Smooth muscle cell (in vitro differentiated cells): Measurements from ENCODE around the gene KRT74. TPM values are rescaled to one million over a fixed set of nuclear protein-coding genes. Genes with fewer than 3 reads are reported as not detected.

ENCODE experiments used
- DNase-seq: peaks from one replicate; lab custom pipeline; 2025; ENCODE audit not compliant: unreplicated experiment; lab: John Stamatoyannopoulos, UW
- H2AFZ ChIP-seq: fragments of 200-600 bp; sonication (generic); 2 replicates; pipeline ENCODE4 v1.6.0; 2016; ENCODE audit warnings: antibody characterized with exemption, low read depth, mild to moderate bottlenecking
- H3F3A ChIP-seq: fragments of 200-600 bp; sonication (generic); 2 replicates; pipeline ENCODE4 v1.6.0; 2017; ENCODE audit warnings: antibody characterized with exemption, low read depth
- H3K27ac ChIP-seq: fragments of 200-600 bp; sonication (generic); 2 replicates; pipeline ENCODE4 v1.5.1; 2016; ENCODE audit warnings: low read depth, mild to moderate bottlenecking
- H3K27me3 ChIP-seq: fragments of 200-600 bp; sonication (generic); 2 replicates; pipeline ENCODE4 v1.6.1; 2016; ENCODE audit warnings: low read depth, mild to moderate bottlenecking
- H3K36me3 ChIP-seq: fragments of 200-600 bp; sonication (generic); 2 replicates; pipeline ENCODE4 v1.5.1; 2016; ENCODE audit warnings: low read depth
- H3K4me1 ChIP-seq: fragments of 200-600 bp; sonication (generic); 2 replicates; pipeline ENCODE4 v1.5.1; 2016; ENCODE audit warnings: low read depth
- H3K4me2 ChIP-seq: fragments of 200-600 bp; sonication (generic); 2 replicates; pipeline ENCODE4 v1.6.0; 2016; ENCODE audit warnings: mild to moderate bottlenecking
- H3K4me3 ChIP-seq: fragments of 200-600 bp; sonication (generic); 2 replicates; pipeline ENCODE4 v1.5.1; 2016; ENCODE audit warnings: mild to moderate bottlenecking
- H3K79me2 ChIP-seq: fragments of 200-600 bp; sonication (generic); 2 replicates; pipeline ENCODE4 v1.6.0; 2016; ENCODE audit warnings: low read depth, mild to moderate bottlenecking
- H3K9ac ChIP-seq: fragments of 200-600 bp; sonication (generic); 2 replicates; pipeline ENCODE4 v1.6.0; 2016; ENCODE audit warnings: low read depth
- H3K9me3 ChIP-seq: fragments of 200-600 bp; sonication (generic); replicated peaks from 2 replicates; pipeline ENCODE4 v1.5.1; 2016; ENCODE audit warnings: low read depth
- H4K20me1 ChIP-seq: fragments of 200-600 bp; sonication (generic); 2 replicates; pipeline ENCODE4 v1.6.0; 2016; ENCODE audit warnings: low read depth
- CTCF ChIP-seq: fragments of 200-600 bp; sonication (generic); IDR thresholded peaks from 2 replicates; pipeline ENCODE4 v1.5.1; 2017; ENCODE audit warnings: borderline replicate concordance, mild to moderate bottlenecking, antibody characterized with exemption; ENCODE audit not compliant: insufficient read depth, poor library complexity, severe bottlenecking
- WGBS: methylation state at CpG from one replicate; pipeline ENCODE4 v1.1.7; 2016; ENCODE audit warnings: low lambda C conversion rate; 5-methylcytosine and 5-hydroxymethylcytosine counted together
- polyA plus RNA-seq: library from polyadenylated mRNA; unstranded; fragments of >200 nt; fragmentation: Nextera tagmentation; extraction: Ambion mirVana; gene quantifications from 2 replicates; pipeline ENCODE4 v1.2.1, GENCODE V29; 2016
- total RNA-seq: library from RNA; depleted of rRNA; stranded (reverse); fragments of >200 nt; gene quantifications from 2 replicates; pipeline ENCODE4 v1.2.3, GENCODE V29; 2014

KRT74 gene
- total and polyA plus RNA-seq, 2 experiments from 2014 or later, result not detected

DNA sequence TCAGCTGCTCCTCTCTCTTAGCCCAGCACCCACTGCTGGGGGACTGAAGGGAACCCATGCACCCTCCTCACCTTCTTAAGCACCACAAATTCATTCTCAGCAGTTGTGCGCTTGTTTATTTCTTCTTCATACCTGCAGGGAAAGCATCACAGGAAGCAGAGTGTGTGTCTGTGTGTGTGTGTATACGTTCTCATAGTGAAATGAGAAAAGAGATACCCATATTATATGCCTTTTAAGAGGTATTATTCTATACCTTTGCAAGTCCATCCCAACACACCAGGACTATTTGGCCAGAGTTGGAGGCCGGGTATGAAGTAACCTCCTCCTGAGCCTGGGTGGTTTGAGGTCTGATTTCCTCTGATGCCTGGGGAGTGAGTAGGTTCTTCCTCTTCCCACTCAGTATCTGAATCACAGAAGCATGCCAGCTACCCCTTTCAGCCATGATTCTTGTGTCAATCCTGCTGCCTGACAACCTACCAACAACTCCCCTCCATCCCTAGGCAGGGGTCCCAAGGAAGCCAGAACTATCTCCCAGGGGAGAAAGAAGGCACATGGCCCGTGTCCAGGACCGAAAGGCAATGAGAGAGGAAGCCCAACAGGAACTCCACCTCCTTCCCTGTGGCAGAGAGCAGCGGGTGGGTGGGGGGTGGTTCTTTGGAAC is 41.7 kb upstream of the KRT74 start:
- Histone ChIP-seq H2AFZ (no peak overlapping the region), H3K27me3 (peaks cover 35% of the 10 kb centered on the region), H3F3A (no peaks in the 10 kb centered on the region), H3K36me3 (no peaks in the 10 kb centered on the region), H3K4me3 (no peak overlapping the region), H3K4me2 (no peak overlapping the region), H4K20me1 (no peaks in the 10 kb centered on the region), H3K27ac (no peak overlapping the region), H3K79me2 (no peaks in the 10 kb centered on the region), H3K9ac (no peak overlapping the region), H3K4me1 (no peaks in the 10 kb centered on the region), H3K9me3 (no peaks in the 10 kb centered on the region)
- no peak for DNase-seq
- 80% methylated on average over 6 of the region's 6 CpGs for WGBS
- no peak for TF ChIP-seq CTCF

- H3K4me1 ChIP-seq, result no peaks in the 10 kb centered on the region
- no peak overlapping the region for H3K4me2 ChIP-seq
- peaks cover 41% of the 10 kb centered on the region for H3K27me3 ChIP-seq
- H2AFZ ChIP-seq, result no peak overlapping the region
- no peak for TF ChIP-seq CTCF
- no peaks in the 10 kb centered on the region for H4K20me1 ChIP-seq
- H3K36me3 ChIP-seq, result no peaks in the 10 kb centered on the region
- no peaks in the 10 kb centered on the region for H3F3A ChIP-seq
- no peak overlapping the region for H3K4me3 ChIP-seq
- no peak overlapping the region for H3K9ac ChIP-seq
- H3K9me3 ChIP-seq, result no peaks in the 10 kb centered on the region
- no peak overlapping the region for H3K27ac ChIP-seq
- H3K79me2 ChIP-seq, result no peaks in the 10 kb centered on the region
- DNase-seq, result no peak
- WGBS, result 86% methylated on average over 10 of the region's 10 CpGs
Observed at GRCh38 chr12:52614381-52615207, 41.0 kb upstream of the KRT74 start.

DNA sequence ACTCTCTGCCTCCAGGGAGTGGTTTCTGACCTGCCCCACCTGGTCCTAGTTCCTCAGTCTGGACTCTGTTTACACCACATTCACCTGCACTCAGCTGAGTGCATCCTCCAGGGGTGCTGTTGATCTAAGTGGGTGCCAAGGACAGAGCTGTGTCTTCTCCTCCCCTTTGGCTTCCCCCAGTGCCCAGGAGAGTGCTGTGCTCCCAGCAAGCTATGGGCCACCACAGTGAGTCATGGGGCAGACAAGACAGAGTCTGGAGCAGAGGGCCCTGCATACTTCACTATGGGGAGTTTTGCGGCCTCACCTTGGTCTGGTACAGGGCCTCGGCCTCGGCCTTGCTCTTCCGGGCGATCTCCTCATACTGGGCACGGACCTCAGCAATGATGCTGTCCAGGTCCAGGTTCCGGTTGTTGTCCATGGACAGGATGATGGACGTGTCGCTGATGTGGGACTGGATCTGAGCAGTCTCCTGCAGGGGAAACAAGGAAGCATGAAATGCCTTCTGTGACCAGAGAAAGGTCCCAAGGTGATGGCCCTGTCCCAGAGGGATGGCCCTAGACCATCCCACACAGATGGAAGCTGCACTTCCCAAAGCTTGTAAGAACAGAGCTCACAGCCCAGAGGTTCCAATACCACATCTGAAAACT is 39.9 kb upstream of the KRT74 start:
- no peaks in the 10 kb centered on the region for H3K9me3 ChIP-seq
- H3F3A ChIP-seq, result no peaks in the 10 kb centered on the region
- H3K27ac ChIP-seq, result no peak overlapping the region
- H3K4me3 ChIP-seq, result no peak overlapping the region
- H2AFZ ChIP-seq, result no peak overlapping the region
- H3K79me2 ChIP-seq, result no peaks in the 10 kb centered on the region
- H3K4me2 ChIP-seq, result no peak overlapping the region
- H4K20me1 ChIP-seq, result no peaks in the 10 kb centered on the region
- H3K4me1 ChIP-seq, result no peaks in the 10 kb centered on the region
- TF ChIP-seq CTCF, result no peak
- DNase-seq, result no peak
- H3K27me3 ChIP-seq, result peaks cover 52% of the 10 kb centered on the region
- WGBS, result 94% methylated on average over 9 of the region's 9 CpGs
- H3K36me3 ChIP-seq, result no peaks in the 10 kb centered on the region
- H3K9ac ChIP-seq, result no peak overlapping the region
